T-helper 2 cell (primary cell): ENCODE results near the gene RNF212.
"Not testable (repeated sequence)": the region's sequence is repeated elsewhere in the genome, so short reads cannot be mapped to it uniquely, and the experiment has no call there.

Experiments used
- DNase-seq, 5 experiments: peaks; one replicate each; pipeline versions ENCODE4 v3.0.0 to v3.0.0-alpha.2; 2012 to 2022

Gene RNF212

DNA sequence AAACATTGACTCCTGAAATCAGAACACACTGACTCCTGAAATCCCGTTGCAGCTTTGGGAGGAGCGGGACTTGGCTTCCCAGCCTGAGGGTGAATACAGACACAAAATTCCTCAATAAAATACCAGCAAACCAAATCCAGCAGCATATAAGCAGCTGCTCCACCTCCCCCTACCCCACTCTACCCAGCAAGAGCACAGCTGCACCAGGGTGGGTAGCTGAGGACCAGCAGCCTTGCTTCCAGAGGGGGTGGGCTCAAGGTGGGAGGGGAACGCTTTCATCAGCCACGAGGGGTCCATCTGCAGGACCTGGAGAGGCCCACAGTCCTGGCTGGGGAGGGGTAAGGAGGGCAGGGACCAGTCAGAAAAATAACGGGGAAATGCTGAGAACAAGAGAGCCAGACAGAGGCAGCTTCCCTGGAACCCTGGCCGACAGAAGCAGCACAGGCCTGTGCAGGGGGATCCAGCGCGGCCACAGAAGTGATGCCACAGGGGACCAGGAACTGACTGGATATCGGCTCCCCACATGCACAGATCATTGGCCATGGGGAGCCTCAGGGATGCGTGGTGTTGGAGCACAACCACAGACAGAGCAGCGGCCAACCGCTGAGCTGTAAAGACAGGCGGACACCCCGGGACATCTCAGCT, 52.2 kb downstream of the RNF212 start:
- DNase-seq = no peak

DNA sequence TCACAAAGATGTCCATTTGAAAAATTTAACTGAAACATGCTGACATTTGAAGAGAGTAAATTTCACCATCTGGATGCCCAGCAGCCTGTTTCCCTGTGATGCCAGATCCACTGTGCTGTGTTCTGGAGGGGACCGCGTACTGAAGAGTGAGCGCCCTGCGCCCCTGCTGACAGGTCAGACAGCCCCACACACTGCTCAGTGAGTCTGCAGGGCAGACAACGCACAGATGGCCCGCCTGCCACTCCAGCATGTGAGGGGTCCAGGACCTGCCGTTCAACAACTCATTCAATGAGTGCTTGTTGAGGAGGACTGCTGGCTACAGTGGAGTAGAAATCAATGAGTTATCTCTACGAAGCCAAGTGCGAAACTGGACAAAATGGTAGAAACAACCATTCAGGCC, 52.7 kb downstream of the RNF212 start:
- no peak for DNase-seq

DNA sequence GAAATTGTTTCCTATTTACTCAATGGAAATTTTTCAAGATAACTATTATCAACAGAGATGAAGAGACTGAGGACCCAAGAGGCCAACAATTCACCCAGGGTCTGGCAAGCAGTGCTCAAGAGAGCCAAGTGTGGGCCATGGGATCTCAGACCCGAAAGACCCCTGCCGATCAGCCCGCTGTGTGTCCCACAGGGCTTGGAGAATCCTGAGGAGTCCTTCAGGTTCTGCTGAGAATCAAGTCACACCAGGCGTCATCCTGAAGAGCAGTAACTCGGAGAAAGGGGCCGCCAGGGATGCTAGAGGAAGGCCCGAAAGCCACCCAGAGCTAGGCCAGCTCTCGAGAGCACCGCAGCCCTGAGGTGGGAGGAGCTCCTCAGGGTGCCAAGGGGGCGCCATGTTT, 53.2 kb downstream of the RNF212 start:
- no peak for DNase-seq

DNA sequence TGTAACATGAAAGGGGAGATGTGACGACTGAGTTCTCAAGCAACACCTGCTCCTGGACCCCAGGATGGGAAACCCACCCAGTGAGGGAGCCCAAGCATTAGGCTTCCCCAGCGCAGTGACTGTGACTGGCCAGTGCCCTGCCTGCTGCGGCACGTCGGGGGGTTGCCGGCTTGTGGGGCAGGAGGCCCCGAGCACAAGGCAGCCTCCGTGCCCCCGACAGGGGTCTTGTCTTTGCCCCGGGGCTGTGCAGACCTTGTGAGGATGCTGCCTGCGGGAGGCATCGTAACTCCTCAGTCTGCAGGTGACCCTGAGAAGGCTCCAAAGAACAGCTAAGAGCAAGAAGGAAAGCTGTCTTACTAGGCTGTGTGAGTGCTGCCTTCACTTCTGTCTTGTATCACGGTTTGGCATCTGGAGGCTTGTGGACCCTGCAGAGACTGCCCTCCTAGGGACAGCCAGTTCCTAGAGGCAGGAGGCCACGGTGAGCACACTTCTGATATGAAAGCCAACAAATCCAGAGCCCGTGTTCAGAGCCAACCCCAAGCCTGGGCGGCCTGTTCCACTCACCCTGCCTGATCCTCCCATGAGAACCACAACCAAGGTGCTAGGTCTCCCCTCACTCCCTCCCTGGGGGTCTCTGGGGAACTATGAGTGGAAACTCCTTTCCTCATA, 54.2 kb downstream of the RNF212 start:
- no peak for DNase-seq

DNA sequence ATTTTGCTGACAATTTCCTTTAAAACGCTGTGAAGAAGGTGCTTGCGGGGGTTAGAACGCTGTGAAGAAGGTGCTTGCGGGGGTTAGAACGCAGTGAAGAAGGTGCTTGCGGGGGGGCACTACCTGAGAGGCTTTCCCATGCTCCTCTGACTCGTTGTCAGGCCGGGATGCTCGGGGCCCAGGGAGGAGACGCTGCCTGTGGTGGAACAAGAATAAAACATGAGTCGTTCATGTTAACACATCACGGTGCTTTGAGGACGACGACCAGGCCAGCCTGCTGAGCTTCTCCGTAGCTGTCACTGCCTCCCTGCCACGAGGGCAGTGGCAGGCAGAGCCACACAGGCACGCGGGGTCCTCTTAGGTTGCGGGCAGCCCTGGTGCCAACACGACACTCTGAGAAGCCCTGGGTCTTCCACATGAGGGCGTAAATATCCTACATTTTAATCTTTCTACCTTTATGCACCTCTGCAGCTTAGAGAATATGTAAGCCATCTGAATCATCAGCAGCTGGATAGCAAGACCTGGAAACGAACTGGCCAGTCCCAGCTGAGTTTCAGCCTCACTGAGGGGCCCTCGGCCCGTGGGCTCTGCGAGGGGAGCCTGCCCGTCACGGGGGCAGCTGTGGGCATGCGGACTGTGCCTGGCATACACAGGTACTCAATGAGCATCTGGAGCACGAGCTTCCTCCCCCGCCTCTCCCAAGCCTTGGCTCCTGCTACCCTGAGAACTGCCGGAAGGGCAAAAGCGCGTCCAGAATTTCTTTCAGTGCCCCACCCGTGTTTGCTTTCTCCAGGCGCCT, 55.0 kb downstream of the RNF212 start:
- no peak for DNase-seq

DNA sequence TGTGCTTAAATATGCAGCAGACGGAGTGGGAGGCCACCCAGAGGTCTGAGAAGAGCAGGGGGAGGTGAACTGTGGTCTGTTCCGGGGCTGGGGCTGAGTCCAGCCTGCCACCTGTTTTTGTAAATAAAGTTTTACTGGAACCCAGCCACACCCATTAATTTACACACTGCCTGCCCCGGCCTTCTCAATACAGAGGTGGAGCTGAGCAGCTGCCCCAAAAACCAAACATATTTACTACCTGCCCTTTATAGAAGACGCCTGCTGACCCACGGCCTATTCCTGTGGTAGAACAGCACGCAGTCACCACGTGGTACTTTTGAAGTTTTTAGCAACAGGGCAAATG, 56.0 kb downstream of the RNF212 start:
- DNase-seq = no peak

DNA sequence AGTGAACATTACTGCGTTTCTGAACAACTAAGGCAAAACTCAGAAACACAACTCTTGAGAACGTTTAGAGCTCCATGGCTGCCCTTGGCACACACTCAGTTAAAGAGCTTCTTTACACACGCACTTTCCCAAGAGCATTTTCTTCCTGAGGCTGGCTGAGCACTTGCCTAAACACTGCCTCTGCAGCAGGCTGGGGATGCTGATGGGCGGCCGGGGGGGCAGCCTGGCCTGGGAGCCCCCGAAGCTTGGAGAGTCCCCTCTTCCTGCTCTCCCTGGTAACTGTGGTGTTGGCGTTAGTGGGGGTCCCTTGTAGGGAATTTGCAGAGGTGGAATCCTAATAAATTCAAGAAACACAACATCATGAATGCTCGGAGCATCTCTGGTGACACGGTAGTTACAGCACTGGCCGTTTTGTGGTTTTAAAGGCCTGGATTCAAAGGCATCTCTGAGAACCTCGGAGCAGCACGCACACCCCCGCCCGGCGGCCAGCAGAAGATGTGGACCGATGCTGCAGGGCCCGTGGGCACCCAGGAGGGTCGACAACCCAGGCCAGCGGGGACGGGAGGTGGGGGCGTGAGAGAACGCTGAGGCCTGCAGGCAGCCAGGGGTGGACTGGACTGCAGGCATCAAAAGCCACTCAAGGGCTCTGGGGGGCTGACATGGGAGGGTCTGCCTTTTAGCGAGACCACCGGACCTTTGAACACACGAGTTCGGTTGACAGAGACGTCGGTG, 56.5 kb downstream of the RNF212 start:
- DNase-seq = no peak

DNA sequence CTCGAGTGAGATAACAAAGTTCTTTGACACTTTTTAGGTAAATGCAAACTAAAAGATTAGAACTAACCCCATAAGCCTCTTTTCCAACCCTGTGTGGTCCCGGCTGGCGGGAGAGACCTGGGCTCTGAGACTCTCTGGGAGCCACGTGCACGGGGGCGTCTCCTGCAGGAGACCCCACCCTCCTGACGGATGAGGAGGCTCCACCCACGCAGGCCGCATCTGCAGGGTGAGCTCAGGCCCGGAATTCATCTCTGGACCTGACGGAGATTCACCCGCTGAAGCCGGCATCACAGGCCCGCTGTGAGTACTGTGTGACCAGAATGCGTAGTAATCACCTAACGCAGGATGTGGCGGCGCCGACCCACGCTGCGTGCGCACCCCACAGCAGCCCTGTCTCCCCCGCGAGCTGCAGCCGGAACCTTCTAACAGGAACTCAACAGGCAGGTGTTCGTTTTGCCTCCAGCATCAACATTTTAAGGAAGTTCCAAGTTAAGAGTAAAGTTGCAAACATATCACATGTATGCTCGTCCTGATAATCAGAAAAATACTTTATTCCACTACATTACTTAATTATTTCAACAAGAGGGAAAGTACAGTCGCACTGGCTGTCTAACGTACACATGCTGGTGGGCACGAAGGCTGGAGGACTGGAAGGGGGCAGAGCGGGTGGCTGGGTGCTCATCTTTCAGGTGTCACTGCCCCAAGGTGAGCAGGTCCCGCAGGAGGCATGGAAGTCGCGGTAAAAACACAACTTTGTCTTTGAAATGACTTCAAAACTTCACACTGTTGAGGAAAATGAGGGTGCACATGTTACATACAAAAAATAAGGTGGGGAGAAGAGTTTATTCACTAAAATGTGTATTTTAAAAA, 57.4 kb downstream of the RNF212 start:
- DNase-seq = peak; percentile 46 to 93 (median 68)

DNA sequence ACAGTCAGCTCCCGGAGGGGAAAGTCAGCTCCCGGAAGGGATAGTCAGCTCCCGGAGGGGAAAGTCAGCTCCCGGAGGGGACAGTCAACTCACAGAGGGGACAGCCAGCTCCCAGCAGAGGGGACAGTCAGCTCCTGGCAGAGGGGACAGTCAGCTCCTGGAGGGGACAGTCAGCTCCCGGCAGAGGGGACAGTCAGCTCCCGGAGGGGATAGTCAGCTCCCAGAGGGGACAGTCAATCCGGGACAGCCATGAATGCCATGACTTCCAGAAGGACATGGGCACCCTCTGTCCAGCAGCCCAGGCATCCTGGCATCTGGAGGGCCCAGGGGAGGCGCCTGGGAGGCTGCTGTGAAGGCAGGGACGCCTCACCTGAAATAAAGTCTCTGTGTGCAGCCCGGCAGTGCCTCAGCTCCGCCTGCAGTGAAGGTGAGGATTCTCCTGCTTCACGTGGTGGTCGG, 58.1 kb downstream of the RNF212 start:
- DNase-seq = not testable (repeated sequence)

DNA sequence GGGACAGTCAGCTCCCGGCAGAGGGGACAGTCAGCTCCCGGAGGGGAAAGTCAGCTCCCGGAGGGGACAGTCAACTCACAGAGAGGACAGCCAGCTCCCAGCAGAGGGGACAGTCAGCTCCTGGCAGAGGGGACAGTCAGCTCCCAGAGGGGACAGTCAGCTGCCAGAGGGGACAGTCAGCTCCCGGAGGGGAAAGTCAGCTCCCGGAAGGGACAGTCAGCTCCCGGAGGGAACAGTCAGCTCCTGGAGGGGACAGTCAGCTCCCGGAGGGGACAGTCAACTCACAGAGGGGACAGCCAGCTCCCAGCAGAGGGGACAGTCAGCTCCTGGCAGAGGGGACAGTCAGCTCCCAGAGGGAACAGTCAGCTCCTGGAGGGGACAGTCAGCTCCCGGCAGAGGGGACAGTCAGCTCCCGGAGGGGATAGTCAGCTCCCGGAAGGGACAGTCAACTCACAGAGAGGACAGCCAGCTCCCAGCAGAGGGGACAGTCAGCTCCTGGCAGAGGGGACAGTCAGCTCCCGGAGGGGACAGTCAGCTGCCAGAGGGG, 58.6 kb downstream of the RNF212 start:
- DNase-seq = not testable (repeated sequence)

DNA sequence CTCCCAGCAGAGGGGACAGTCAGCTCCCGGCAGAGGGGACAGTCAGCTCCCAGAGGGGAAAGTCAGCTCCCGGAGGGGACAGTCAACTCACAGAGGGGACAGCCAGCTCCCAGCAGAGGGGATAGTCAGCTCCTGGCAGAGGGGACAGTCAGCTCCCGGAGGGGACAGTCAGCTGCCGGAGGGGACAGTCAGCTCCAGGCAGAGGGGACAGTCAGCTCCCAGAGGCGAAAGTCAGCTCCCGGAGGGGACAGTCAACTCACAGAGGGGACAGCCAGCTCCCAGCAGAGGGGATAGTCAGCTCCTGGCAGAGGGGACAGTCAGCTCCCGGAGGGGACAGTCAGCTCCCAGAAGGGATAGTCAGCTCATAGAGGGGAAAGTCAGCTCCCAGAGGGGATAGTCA, 59.5 kb downstream of the RNF212 start:
- DNase-seq = not testable (repeated sequence)

DNA sequence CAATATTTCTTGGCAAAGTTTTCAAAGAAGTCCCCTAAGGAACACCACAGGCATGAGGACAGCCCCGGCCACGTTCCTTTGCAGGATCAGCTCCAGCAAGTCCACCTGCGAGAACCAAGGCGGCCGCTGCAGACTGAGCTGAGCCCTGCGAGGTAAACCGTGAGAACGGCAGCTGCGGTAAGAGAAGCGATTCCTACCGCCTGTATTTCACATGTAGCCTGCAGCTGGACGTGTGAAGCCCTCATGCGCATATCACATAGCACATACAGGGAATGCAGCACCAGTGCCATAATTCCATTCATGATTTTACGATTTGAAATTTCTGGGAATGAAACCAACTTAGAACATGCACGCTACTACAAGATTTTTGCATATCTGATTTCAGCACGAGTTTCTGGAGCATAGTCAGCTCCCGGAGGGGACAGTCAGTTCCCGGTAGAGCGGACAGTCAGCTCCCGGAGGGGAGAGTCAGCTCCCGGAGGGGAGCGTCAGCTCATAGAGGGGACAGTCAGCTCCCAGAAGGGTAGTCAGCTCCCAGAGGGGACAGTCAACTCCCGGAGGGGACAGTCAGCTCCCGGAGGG, 60.2 kb downstream of the RNF212 start:
- no peak for DNase-seq

DNA sequence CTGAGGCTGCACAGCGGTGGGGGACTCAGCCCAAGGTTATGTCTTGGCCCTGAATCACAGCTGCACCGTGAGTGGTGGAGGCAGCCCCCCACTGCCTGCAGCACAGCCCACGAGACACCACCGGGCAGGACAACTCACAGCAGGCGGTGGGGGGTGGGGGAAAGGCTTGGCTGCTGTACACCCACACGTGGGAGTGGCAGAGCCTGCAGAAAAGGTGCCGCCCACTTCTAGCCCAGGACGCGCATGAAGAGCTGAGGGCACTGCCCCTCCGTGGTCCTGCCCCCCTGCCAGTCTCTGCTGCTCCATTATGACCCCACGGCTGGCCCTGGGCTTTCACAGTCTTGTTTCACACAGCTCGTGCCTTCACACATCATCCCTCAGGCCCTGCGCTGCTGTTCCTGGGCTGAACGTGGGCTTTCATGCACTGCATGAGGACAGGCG, 61.1 kb downstream of the RNF212 start:
- DNase-seq = no peak

DNA sequence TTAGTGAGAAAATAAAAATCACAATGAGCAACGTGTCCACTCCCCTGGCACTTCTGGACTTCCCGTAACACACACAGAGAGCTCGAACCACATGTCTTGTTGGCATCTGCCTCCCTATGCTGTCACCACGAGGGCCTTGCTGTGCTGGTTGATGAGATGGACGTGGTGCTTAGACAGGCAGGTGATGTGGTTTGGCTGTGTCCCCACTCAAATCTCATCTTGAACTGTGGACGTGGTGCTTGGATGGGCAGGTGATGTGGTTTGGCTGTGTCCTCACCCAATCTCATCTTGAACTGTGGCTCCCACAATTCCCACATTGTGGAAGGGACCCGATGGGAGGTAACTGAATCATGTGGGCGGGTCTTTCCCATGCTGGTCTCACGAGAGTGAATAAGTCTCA, 61.9 kb downstream of the RNF212 start:
- DNase-seq = no peak

DNA sequence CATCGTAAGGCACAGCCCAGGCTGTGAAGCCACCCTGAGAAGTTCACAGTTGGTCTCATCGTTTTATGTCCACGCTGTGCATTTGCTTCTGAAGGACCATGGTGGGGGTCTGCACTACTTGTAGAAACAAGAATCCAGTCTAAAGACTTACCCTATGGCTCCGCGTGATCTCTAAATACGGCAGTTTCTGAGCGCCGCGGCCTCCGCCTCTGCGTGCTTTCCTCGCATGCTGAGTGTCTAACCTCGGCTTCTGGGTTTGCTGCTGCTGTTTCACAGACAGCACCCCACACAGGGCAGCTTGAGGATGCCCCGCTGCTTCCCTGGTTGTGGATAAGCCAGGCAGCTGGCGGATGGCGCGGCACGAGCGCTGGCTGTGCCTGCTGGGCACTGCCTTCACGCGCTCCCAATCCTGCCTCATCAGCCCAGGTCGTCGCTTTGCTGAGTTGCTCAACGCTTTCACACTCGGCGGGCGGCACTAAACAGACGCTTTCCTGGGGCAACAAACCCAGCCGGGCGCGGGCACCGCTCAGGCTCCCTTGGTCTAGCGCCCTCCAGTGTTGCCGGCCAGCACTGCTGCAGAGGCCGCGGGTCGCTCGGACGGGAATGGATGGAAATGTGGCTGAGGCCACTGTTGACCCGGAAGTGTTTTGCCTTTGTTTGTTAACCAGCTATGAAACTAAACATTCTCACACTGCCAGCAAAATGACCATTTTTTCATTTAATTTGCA, 62.7 kb downstream of the RNF212 start:
- DNase-seq = no peak

DNA sequence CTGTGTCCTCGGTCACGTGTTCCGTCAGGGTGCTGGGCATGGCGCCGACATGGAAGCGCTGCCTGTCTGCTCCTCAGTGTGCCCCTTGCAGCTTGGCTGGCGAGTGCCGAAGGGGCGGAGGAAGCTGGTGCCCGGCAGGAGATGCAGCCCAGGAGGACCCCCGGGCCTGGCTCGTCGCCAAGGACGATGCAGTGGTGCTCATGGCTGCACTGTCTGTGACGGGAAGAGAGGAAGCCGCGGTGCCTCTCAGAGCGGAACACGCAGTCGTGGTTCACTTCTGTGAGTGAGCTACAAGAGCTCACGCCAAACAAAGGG, 63.8 kb downstream of the RNF212 start:
- DNase-seq = no peak

DNA sequence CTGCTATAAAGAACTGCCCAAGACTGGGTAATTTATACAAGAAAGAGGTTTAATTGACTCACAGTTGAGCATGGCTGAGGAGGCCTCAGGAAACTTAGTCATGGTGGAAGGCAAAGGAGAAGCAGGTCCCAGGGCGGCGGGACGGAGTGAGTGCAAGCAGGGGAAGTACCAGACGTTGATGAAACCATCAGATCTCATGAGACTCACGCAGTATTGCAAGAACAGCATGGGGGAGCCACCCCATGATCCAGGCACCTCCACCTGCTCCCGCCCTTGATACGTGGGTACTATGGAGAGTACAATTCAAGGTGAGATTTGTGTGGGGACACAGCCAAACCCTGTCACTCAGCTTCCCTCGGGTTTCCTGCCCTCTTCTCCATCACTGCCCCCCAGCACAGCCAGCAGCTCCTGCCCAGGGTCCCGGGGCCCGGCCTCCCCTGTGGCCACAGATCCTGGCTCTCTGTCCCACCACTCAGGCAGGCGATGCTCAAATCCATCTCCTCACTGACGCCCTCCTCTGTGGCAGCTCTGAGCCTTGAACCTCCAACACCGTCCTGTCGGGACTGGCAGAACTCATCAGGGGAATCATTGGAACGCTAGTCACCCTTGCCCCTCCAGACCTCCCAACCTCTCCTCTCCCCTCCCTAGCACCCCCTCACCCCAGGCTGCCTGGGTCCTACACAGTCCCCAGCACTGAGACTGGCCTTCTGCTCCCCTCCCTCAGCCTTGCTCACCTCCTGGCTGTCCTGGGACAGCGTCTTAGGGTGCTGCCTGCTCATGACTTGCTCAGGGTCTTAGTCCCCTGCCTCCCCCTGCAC, 64.4 kb downstream of the RNF212 start:
- no peak for DNase-seq

DNA sequence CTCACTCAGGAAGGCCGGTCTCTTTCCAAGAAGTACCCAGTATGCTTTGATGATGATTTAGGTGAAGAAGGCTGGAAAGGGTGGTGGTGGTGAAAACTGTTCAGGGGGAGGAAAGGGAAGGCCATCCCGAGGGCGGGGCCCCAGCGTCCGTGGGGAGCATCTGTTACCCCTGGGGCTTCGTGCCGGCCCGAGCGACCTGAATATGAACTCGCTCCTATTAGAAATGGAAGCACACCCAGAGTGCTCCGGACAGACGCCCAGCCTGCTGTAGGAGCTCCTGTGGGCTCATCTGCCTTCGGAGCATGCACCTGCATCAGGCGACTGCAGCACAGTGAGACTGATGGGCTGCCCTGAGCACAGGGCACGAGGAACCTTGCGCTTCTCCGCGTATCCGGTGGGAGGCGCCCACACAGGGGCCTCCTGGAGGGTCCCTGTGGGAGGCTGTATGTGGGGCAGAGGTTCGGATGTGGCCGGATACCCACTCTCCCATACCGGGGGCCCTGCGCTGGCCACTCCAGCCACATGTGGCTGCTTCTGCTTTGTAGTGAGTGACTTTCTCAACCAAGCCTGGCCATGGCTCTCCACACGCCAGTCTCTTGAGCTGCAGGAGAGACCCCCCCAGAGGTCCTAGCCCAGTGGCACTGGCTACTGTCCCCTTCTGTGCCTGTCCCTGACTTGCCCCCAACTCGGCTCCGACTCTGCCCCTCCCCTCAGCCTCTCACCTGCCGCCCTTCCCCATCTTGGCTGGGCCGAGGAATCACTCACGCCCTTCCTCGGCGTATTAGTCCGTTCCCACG, 65.2 kb downstream of the RNF212 start:
- DNase-seq = no peak
